Calu3 (cell line): ENCODE measurements around the gene SEC61G. TPM values are rescaled to one million over a fixed set of nuclear protein-coding genes. Genes with fewer than 3 reads are reported as not detected.

ENCODE experiments used
- BruUV-seq: library from RNA; stranded (reverse); fragments of 400-500 nt; replicated peaks from 2 replicates; lab custom pipeline; 2021; lab: Mats Ljungman, UMichigan
- CTCF ChIA-PET: fragments of 300-600 bp; sonication (Branson Sonifier 250); formaldehyde crosslinking; loops from one replicate; lab custom pipeline; 2022; ENCODE audit warnings: antibody characterized with exemption; lab: Charles Lee
- DNase-seq: peaks from one replicate; pipeline ENCODE4 v3.0.0; 2022
- H3K27ac Mint-ChIP-seq: one replicate; pipeline ENCODE4 v1.8.0; 2022; ENCODE audit warnings: mixed read lengths; ENCODE audit not compliant: unreplicated experiment
- H3K27me3 Mint-ChIP-seq: one replicate; pipeline ENCODE4 v1.8.0; 2022; ENCODE audit warnings: mixed read lengths; ENCODE audit not compliant: unreplicated experiment
- H3K36me3 Mint-ChIP-seq: one replicate; pipeline ENCODE4 v1.8.0; 2022; ENCODE audit warnings: mild to moderate bottlenecking, moderate library complexity, mixed read lengths; ENCODE audit not compliant: insufficient read depth, unreplicated experiment
- H3K4me1 Mint-ChIP-seq: one replicate; pipeline ENCODE4 v1.8.0; 2022; ENCODE audit warnings: mild to moderate bottlenecking, low read depth, mixed read lengths; ENCODE audit not compliant: unreplicated experiment
- H3K4me3 Mint-ChIP-seq: one replicate; pipeline ENCODE4 v1.8.0; 2022; ENCODE audit warnings: mild to moderate bottlenecking, low read depth, moderate library complexity, mixed read lengths; ENCODE audit not compliant: unreplicated experiment
- H3K9me3 Mint-ChIP-seq: one replicate; pipeline ENCODE4 v1.8.0; 2022; ENCODE audit warnings: low read depth, mixed read lengths; ENCODE audit not compliant: unreplicated experiment
- intact Hi-C: fragments of 100-400 bp; cut with micrococcal nuclease; formaldehyde crosslinking; loops from one replicate; pipeline ENCODE4 v1.10.0; 2022; ENCODE audit not compliant: unreplicated experiment
- total RNA-seq: library from RNA; stranded (reverse); gene quantifications from 2 replicates; pipeline ENCODE4 v1.2.3, GENCODE V29; 2022
- TF ChIP-seq, protein P1 (sequence below): fragments of 200-600 bp; IDR thresholded peaks from one replicate; pipeline ENCODE4 v1.8.0; 2022; ENCODE audit warnings: antibody characterized with exemption; ENCODE audit not compliant: unreplicated experiment

The SEC61G gene
- total RNA-seq, 1 experiment from 2014 or later = 202 TPM

DNA sequence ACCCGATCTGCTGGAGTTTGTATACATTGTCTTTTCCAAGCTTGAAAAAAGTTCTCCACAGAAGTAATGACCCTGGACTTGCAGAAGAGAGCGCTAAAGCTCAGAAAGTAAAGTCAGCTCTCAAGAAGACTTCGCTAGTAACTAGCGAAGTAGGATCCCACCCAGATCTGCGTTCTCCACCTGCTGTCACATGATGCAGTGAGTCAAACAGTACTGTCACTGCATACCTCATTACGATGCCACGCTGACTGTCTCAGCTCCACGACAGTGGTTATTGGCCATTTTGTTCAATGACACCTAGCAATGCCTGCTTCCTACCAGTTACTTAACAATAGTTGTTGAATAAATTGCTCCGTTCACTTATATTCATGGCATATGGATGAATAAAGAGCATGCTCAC is 29.7 kb upstream of the SEC61G start:
- no TSS peak for BruUV-seq
- CTCF ChIA-PET = interaction anchor here (0.5 to 3.5 kb wide), 20 partner anchors 10 to 740 kb away, joined by 3 to 48 read pairs (median 4); partner anchors contain the start of gene SEC61G
- Mint-ChIP-seq H3K4me1 (peaks cover 64% of the 10 kb centered on the region), H3K27me3 (no peaks in the 10 kb centered on the region), H3K4me3 (no peak overlapping the region), H3K27ac (peak overlapping the region; percentile 79), H3K36me3 (no peaks in the 10 kb centered on the region), H3K9me3 (no peaks in the 10 kb centered on the region)
- TF ChIP-seq, protein P1, sequence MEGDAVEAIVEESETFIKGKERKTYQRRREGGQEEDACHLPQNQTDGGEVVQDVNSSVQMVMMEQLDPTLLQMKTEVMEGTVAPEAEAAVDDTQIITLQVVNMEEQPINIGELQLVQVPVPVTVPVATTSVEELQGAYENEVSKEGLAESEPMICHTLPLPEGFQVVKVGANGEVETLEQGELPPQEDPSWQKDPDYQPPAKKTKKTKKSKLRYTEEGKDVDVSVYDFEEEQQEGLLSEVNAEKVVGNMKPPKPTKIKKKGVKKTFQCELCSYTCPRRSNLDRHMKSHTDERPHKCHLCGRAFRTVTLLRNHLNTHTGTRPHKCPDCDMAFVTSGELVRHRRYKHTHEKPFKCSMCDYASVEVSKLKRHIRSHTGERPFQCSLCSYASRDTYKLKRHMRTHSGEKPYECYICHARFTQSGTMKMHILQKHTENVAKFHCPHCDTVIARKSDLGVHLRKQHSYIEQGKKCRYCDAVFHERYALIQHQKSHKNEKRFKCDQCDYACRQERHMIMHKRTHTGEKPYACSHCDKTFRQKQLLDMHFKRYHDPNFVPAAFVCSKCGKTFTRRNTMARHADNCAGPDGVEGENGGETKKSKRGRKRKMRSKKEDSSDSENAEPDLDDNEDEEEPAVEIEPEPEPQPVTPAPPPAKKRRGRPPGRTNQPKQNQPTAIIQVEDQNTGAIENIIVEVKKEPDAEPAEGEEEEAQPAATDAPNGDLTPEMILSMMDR = peak; percentile 88
- peak; percentile 66 for DNase-seq
- intact Hi-C loops = loop anchor here (1.0 to 5.0 kb wide), 4 partner anchors 51 to 467 kb away; no protein-coding TSS in a partner anchor

DNA sequence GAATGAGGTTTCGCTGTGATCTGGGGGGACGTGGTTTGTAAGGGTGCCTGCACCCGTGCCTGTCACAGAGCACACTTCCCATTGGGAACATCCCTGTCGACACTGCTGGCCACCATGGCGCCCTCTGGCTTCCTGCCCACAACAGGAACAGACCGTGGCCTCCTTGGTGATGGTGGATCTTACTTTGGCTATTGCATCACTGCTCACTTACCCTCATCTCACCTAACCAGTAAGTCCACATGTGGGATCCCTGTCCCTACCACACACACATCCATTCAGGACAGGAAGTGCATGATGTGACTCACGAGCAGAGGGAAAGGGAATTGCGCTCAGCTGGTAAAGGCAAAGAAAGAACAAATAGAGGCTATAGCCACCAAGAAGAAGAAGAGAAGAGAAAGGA is 26.2 kb upstream of the SEC61G start:
- CTCF ChIA-PET = interaction anchor here (0.9 to 2.0 kb wide), 3 partner anchors 46 to 469 kb away, joined by 3 to 6 read pairs (median 3); no protein-coding TSS in a partner anchor
- no peaks in the 10 kb centered on the region for H3K36me3 Mint-ChIP-seq
- H3K9me3 Mint-ChIP-seq = no peaks in the 10 kb centered on the region
- peaks cover 48% of the 10 kb centered on the region for H3K4me1 Mint-ChIP-seq
- no peak overlapping the region for H3K4me3 Mint-ChIP-seq
- TF ChIP-seq, protein P1 = no peak
- no peaks in the 10 kb centered on the region for H3K27me3 Mint-ChIP-seq
- BruUV-seq = no TSS peak
- intact Hi-C loops = loop anchor here (5.0 kb wide), 2 partner anchors 287 to 347 kb away; no protein-coding TSS in a partner anchor
- H3K27ac Mint-ChIP-seq = peak overlapping the region; percentile 12
- peak; percentile 58 for DNase-seq

DNA sequence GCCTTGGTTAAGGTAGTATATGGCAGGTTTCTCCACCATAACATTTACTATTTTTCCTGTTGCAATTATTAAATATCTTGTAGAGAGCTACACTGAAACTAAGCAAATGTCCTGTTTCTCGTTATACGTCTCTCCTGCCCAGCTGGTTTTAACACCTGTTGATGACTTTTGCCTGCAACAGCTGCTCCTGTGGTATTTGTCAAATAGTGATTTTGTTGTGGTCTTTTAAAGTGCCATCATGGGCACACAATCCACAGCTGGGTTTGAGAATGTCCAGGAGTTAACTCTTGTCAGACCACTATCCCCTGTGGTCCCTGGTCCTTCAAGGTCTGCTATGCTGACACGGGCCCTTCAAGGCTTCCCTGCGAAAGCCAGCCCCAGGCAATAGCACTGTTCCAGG is 24.9 kb upstream of the SEC61G start:
- Mint-ChIP-seq H3K27ac (no peak overlapping the region), H3K4me1 (peaks cover 39% of the 10 kb centered on the region), H3K9me3 (no peaks in the 10 kb centered on the region), H3K36me3 (no peaks in the 10 kb centered on the region), H3K4me3 (no peak overlapping the region), H3K27me3 (no peaks in the 10 kb centered on the region)
- no peak for DNase-seq
- no TSS peak for BruUV-seq
- CTCF ChIA-PET = interaction anchor here (2.0 kb wide), 1 partner anchor 471 kb away, joined by 6 read pairs; no protein-coding TSS in a partner anchor
- TF ChIP-seq, protein P1 = no peak
- intact Hi-C loops = no loop called here

DNA sequence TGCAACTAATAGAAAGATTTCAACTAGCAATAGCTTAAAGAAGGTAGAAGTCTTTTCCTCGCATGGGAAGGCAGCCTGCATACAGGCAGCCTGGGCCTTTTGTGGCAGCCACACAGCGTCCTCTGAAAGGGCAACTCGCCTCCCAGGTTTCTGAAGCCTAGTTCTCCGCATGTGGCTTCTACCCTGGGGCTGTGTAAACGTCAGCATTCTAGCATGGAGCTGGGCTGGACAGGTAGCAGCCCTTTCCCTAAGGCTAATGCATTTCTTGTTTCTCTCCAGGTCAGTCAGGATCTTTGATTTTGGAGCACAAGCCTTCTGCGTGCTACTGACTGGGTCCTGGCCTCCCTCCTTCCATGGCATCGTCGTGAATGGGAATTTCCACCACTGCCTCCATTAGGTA is 23.8 kb upstream of the SEC61G start:
- TF ChIP-seq, protein P1 = no peak
- no peaks in the 10 kb centered on the region for H3K27me3 Mint-ChIP-seq
- H3K4me1 Mint-ChIP-seq = peaks cover 30% of the 10 kb centered on the region
- no peak overlapping the region for H3K4me3 Mint-ChIP-seq
- no peaks in the 10 kb centered on the region for H3K36me3 Mint-ChIP-seq
- no peak overlapping the region for H3K27ac Mint-ChIP-seq
- no peaks in the 10 kb centered on the region for H3K9me3 Mint-ChIP-seq
- intact Hi-C loops = no loop called here
- CTCF ChIA-PET = no interaction called here
- DNase-seq = no peak
- no TSS peak for BruUV-seq
